Stimulated activated CD8-positive, alpha-beta memory T cell treated with anti-CD3 and anti-CD28 coated beads, Interleukin-12 subunit alpha, Interleukin-12 subunit beta, amount 100 ng/mL, for 24 hours (primary cell): ENCODE measurements around the gene EZR.

Source experiments
- DNase-seq: peaks from one replicate; pipeline ENCODE4 v3.0.0-alpha.2; 2020; ENCODE audit errors: extremely low read depth

EZR gene

GRCh38 chr6:158760618-158761250 lies 58.4 kb downstream of the EZR start:
- DNase-seq, result no peak

DNA sequence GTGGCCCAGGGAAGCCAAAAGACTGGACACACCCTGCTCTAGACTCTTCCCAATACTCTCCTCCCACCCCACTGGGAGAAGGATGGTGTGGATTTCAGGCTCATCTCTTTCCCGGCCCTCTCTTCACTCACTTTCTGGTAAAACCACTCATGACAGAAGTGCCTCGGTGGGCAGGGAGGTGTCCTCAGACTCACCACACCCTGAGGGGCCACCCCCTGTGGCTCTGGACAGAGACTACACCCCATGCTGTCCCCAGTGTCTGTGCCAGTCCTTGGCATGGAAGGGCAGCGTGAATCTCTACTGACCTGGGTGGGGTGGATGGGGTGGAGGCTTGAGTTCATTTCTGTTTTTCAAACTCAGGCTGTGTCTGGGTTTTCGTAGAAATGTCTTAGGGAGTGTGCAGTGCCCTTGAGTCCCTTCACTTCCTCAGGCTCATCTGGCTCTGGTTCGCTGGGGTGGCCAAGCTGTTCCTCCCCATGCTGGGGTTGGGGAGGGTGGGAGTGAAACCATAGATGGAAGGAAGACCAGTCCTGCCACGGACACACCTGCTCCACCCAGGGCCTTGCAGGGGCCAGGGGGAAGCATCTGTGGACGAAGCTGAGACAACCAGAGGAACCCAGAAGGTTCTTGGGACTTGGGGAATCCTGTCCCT lies 59.1 kb downstream of the EZR start:
- no peak for DNase-seq

DNA sequence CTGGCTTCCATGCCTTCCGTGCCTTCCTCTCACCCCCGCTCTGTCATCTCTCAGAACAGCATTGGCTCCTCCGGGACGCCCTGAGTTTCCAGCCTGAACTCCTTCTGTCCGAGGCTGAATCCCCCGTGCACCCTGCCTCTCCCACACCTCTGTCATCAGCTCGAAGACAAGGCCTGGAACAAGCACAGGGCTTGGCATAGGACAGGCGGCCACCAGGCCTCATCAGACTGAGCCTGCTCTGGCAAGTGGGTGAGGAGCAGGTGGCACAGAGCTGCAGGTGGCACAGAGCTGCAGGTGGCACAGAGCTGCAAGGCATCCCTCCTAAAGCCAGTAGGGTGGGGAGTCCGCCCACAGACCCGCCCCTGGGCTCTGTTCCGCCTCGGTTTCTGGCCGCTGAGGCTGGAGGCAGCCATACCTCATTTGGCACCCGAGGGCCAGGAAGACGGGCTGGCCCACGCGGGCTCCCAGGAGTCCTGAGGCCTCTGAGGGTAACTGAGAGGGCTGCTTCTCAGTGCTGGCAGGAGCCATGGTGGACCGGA lies 60.2 kb downstream of the EZR start:
- no peak for DNase-seq

GRCh38 chr6:158758451-158758860 lies 60.7 kb downstream of the EZR start:
- DNase-seq, result no peak

- no peak for DNase-seq
Measured at GRCh38 chr6:158757753-158758090, 61.4 kb downstream of the EZR start.

DNA sequence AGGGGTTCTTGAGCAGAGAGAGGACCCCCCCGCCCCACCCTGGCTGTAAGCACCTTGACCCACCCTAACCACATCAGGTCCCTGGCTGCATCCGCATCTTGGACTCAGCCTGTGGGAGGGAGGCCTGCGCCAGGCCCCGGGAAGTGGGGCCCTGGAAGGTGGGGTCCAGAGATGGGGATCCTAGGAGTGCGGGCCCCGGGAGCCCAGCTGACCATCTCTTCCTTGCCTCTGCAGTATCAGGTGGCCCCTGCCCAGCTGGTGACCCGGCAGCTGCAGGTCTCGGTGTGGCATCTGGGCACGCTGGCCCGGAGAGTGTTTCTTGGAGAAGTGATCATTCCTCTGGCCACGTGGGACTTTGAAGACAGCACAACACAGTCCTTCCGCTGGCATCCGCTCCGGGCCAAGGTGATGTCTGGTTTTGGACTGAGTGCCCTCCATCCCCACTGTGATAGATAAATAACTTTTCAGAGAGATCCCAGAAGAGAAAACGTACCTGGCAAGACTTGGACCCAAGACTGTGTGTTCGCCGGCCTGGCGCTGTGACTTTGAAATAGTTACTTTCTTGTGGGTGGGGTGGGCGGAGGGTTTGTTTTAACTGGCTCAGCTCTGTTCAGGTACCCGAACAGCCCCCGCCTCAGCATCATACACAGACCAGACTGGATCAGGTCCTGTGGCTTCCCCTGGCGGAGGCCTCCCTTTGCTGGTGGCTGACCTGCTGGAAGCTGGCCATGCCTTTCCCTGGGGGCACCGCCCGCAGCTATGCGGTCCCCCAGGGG lies 62.0 kb downstream of the EZR start:
- DNase-seq, result no peak

- no peak for DNase-seq
Measured at GRCh38 chr6:158756126-158756525, 63.0 kb downstream of the EZR start.

DNA sequence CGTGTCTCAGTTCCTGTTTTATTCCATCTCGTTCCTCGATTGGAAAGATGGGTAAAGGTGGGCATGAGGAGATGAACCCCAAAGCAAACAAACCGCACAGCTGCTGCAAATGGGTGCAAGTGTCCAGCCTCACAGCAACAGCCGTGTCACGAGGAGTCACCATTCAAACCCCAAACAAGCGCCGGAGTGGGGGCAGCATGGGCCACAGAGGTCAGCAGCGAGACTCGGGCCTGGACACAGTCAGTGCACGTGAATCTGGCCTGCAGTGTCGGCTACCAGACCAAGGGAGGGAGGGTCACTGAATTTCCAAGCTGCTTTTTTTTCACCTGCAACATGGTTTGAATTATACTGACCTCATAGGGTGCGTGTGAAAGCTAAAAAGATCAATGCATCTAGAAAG lies 63.5 kb downstream of the EZR start:
- no peak for DNase-seq

GRCh38 chr6:158754738-158755137 lies 64.4 kb downstream of the EZR start:
- DNase-seq, result no peak

GRCh38 chr6:158753811-158754210 lies 65.4 kb downstream of the EZR start:
- DNase-seq, result no peak

DNA sequence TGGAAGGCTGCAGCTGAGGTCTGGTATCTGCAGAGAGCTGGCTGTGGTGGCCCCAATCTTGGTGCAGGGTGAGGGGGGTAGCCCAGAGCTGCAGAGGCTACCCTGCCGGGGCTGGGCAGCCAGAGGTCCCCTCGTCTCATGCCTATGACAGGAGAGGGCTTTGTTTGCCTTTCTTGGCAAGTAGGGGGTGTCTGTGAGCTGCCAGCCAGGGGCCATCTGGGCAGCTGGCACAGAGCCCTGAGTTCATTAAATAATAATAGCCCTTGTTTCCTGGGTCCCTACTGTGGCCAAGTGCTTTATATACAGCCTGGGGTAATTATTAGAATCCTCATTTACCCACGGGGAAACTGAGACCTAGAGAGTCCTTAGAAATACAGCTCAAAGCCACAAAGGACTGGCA lies 66.6 kb downstream of the EZR start:
- DNase-seq, result no peak

DNA sequence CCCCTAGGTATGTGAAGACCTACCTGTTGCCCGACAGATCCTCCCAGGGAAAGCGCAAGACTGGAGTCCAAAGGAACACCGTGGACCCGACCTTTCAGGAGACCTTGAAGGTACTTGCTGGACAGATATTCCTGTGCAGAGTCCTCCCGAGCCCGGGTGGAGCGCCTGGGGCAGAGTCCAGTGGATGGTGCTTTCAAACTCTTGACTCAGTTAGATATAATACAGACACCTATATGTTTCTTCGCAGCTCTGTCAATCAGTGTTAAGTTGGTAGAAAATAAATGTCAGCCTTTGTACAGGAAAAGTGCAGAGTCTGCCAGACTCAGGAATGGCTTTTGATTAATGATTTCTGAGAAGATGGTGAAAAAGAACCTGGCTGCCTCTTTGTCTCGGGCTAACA lies 67.2 kb downstream of the EZR start:
- DNase-seq, result no peak

GRCh38 chr6:158751224-158751623 lies 67.9 kb downstream of the EZR start:
- DNase-seq, result no peak

- no peak for DNase-seq
Measured at GRCh38 chr6:158744986-158745430, 74.2 kb downstream of the EZR start.

GRCh38 chr6:158743033-158743651 lies 76.0 kb downstream of the EZR start:
- DNase-seq, result no peak

DNA sequence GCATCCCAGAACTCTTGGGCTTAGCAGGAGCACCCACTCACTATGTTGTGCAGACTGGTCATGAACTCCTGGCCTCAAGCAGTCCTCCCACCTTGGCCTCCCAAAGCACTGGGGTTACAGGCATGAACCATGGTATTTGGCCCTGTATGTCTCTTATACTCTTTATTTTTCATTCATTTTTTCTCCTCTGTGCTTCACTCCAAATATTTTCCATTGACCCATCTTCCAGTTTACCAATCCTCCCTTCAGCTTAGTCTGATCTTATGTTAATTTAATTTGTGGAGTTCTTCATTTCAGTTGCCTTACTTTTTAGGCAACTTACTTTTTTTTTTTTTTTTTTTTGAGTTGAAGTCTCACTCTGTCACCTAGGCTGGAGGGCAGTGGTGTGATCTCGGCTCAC lies 79.5 kb downstream of the EZR start:
- DNase-seq, result no peak

GRCh38 chr6:158737710-158738615 lies 81.2 kb downstream of the EZR start:
- no peak for DNase-seq

GRCh38 chr6:158737082-158737709 lies 82.0 kb downstream of the EZR start:
- no peak for DNase-seq

DNA sequence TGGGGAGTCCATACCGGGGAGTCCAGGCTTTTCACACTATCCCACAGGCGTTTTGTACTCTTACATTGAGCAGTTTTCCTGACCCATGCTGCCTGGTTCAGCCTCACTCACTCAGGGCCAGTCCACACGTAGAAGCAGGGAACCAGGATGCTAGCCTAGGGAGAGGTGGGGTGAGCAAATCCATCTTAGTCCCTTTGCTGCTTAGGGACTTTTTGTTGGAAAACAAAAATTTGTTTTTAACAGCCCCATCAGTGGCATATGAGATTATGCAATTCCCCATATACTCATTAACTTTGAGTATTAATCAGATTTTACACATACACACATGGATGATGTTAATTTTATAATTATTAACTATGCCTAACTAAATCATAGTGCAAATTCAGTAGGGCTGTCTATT lies 84.2 kb downstream of the EZR start:
- no peak for DNase-seq

- DNase-seq, result no peak
Measured at GRCh38 chr6:158730541-158730907, 88.6 kb downstream of the EZR start.
